ENCODE measurements around the gene LHX3.

LHX3 gene

GRCh38 chr9:136225748-136226679 is 21.1 kb upstream of the LHX3 start:
- peak; percentile 60 for DNase-seq

DNA sequence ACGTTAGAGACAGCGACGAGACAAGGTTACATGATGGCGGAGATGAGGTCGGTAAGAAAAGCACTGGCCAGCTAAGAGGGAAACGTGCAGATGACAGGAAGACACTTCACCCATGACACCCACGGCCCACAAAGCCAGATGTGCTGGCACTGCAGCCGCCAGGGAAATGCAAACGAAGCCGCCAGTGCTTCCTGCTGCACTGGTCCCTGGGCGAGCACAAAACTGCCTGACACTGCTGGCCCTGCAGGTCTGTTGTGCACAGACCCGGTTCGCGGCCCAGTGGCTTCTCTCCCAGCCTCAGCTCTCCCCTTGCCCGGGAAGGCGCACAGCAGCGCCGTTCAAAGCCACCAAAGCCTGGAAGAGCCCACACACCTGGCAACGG is 20.4 kb upstream of the LHX3 start:
- no peak for DNase-seq

- DNase-seq = no peak
These were observed 19.1 kb upstream of the LHX3 start for GRCh38 chr9:136223871-136224640.

DNA sequence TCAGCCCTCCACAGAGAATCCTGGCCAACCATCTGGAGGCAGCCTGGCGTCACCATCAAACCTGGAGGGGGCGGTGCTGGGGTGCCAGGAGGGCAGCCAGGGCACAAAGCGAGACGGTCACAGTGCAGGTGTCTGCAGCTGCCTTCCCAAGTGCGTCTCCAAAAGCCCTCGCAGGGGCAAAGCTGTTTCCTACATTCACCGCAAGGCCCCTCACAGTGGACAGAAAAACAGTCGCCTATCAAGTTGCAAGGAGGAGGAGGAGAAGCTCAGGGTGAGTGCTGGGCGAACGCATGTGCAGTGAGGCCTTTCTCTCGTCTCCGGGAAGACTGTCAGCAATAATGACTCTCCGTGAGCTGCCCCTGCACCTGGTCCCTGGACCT is 18.0 kb upstream of the LHX3 start:
- DNase-seq = no peak

GRCh38 chr9:136222166-136222905 is 17.4 kb upstream of the LHX3 start:
- no peak for DNase-seq

DNA sequence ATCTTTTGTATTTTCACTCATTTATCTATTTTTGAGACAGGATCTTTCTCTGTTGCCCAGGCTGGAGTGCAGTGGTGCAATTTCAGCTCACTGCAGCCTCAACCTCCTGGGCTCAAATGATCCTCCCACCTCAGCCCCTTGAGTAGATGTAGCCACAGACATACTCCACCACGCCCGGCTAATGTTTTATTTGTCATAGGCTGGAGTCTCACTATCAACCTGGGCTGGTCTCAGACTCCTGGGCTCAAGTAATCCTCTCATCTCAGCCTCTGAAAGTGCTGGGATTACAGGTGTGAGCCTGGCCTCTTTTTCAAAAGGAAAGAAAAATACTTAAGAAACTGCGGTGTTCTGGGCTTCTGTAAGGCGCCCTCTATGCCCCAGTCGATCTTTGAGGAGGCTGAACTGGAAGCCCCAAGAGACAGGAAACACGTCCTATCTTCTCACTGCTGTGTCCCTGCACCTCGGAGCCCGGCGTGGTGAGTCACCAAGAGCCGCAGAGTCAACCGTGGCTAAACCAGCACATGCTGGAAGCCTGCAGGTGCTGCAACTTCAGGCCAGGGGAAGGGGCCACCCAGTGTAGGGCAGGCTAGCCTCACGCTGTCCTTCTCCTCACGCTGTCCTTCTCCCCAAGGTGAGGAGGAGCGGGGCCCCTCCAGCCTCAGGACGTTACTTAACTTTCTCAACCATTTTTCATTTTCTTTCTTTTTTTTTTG is 15.2 kb upstream of the LHX3 start:
- DNase-seq = peak; percentile 46

- DNase-seq = no peak
These were observed 14.3 kb upstream of the LHX3 start for GRCh38 chr9:136219276-136219675.

DNA sequence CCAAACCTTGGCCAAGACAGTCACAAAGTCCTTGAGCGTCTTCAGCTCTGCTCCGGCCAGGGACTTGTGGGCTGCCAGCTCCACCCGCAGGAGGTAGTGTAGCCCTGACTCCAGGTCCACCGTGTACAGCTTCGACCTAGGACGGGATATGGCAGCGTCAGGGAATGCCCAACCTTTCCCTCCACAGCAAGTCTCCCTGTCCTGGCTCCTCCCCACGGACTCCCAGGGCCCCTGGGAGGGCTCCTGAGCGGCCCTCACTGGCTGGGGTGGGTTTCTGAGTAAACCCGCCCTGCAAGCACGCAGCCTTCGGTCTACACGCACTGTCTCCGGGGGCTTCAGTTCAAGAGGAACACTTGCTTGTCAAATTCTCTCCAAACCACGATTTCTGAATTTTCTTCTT is 13.7 kb upstream of the LHX3 start:
- no peak for DNase-seq

DNA sequence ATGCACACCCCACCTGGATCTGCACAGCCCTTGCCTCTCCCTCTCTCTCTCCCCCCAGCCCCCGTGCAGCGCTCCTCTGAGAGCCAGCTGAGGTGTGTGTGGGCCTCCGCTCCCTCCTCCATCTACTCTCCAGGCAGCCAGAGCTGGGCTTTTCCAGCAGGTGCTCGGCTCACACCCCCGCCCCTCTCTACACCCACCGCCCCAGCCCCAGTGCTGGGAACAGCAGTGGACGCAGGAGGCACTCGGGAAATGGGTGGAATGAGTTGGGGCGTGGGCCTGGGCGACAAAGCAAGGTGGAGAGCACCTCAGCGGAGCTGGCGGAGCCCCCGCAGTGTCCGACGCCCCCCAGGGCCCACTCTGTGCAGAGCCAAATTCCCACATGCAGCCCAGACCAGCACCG is 13.3 kb upstream of the LHX3 start:
- DNase-seq = no peak

- DNase-seq = no peak
These were observed 11.8 kb upstream of the LHX3 start for GRCh38 chr9:136216541-136217244.

DNA sequence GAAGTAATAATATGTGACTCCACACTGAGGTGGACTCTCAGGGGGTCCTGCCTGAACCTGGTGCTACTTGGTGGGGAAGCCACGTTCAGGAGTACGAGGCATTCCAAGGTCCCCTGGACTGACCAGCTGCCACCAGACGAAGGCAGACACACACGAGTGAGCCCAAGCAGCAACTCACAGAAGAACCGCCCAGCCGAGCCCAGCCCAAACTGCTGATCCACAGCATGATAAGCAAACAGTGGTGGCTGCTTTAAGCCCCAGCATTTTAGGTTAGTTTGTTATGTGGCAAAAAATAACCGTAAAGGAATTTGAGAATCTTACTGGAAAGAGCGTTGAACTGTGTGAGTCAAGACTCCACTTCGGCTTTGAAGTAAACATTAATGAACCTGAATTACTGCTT is 8.8 kb upstream of the LHX3 start:
- DNase-seq = no peak

- DNase-seq = no peak
These were observed 7.5 kb upstream of the LHX3 start for GRCh38 chr9:136212345-136212950.

- no peak for DNase-seq
These were observed 6.8 kb upstream of the LHX3 start for GRCh38 chr9:136211441-136212344.

DNA sequence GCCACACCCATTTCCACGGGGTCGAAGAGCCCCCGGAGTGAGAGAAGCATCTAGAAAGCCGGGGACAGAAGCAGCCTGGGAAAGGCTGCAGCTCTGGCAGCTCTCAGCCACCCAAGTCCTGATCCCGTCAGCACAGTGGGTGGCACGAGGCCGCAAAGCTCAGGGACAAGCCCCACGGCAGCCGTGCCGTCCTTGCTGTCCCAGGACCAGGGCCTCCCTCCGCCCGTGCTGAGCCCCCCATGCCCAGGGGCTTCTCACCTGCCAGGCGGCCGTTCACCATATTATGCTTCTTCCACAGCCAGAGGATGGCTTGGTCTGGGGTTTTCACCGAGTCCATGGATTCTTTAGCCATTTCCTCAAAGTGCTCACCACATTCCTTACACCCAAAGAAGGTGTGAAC is 6.1 kb upstream of the LHX3 start:
- no peak for DNase-seq

DNA sequence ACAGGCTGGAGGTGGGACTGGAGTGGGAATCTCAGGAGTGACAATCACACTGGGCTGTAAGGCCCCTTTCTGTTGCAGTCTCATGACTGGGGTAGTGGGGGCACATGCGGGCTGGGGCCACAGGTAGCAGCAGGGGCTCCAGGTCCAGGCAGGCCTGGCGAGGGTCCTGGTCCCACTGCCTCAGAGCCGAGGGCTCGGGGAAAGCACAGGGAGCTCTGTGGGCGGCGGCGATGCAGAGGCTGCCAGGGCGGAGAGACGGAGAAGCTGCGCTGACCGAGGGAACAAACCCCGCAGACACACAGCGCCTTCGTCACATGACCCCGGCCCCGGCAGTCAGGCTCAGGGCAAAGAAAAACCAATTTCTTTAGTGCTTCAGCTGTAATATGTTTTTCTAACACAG is 5.3 kb upstream of the LHX3 start:
- DNase-seq = no peak

- DNase-seq = no peak
These were observed 4.9 kb upstream of the LHX3 start for GRCh38 chr9:136209786-136210185.

- DNase-seq = no peak
These were observed 4.3 kb upstream of the LHX3 start for GRCh38 chr9:136209232-136209631.

- DNase-seq = no peak
These were observed 3.7 kb upstream of the LHX3 start for GRCh38 chr9:136208675-136209074.

- DNase-seq = no peak
These were observed 2.7 kb upstream of the LHX3 start for GRCh38 chr9:136207616-136208015.

- DNase-seq = no peak
These were observed 1.8 kb upstream of the LHX3 start for GRCh38 chr9:136206602-136207275.
